ENCODE results near the gene PLK4.
"Not testable (repeated sequence)": the region's sequence is repeated elsewhere in the genome, so short reads cannot be mapped to it uniquely, and the experiment has no call there.

DNA sequence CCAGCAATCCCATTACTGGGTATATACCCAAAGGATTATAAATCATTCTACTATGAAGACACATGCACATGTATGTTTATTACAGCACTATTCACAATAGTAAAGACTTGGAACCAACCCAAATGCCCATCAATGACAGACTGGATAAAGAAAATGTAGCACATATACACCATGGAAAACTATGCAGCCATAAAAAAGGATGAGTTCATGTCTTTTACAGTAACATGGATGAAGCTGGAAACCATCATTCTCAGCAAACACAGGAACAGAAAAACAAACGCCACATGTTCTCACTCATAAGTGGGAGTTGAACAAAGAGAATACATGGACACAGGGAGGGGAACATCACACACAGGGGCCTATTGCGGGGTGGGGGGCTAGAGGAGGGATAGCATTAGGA lies 45.0 kb downstream of the PLK4 start:
- TF ChIP-seq CTCF (conservative IDR thresholded peaks at IDR 0.05); ZFX (IDR thresholded peaks at IDR 0.05): not testable (repeated sequence)
